ENCODE results near the gene CPXM1.

GRCh38 chr20:2829376-2829775 is 28.9 kb upstream of the CPXM1 start:
- TF ChIP-seq EP300 (IDR thresholded peaks at IDR 0.05) (no peak), POLR2A (IDR thresholded peaks at IDR 0.05) (no peak), CTCF (IDR thresholded peaks at IDR 0.05) (no peak), POLR2AphosphoS5 (IDR thresholded peaks at IDR 0.05) (no peak)

All from stomach (tissue), 4 donors.